ENCODE results near the gene SERPINB6.
"Not testable (repeated sequence)": the region's sequence is repeated elsewhere in the genome, so short reads cannot be mapped to it uniquely, and the experiment has no call there.

SERPINB6 gene

DNA sequence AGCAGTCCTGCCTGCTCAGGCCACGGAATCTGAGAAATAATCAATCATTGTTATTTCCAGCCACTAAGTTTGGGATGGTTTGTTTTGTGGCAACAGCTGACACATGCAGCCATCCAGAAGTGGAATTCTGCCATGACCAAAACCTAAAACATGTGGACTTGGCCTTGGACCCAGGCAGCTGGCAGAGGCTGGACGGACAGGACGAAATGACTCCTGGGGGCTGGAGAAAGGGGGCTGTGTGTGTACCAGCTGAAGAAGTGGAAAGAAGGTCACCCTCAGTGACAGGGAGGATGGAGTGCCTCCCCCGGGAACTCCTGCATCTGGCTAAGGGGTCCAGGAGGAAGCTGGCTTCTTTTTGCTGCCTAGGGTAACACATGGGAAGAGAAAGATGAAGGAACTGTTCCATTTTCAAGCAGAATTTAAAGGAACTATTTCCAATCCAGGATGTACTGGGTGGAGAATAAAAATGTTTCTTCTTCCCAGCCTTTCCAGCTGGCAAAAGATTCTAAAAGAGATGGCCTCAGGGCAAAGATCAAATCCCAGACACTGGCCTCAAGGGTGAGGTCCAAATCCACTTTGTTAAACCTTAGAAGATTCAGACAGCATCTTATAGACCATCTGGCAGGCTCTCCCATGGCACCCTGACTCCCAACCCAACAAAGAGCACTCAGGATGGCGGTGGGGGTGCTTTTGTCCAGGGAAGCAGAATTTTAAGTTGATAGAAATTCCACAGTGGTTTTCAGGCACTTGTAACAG is 14.3 kb downstream of the SERPINB6 start:
- no peak for ATAC-seq

DNA sequence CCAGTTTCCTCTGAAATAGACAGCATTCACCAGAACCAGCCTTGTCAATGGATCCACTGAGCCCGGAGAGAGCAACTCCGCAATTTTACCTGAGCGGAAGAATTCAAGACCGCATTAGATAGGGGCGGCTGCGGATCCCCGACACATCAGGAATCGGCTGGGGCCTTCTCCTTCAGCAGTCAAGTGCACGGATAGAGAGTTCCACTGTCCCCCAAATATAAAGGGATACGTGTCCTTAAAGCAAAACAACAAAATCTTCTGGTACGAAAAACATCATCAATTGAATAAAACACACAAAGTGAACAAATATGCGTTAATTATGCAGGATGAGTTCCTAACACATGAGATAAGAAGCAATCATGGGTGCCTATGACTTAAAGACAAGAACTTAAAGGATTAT is 18.3 kb downstream of the SERPINB6 start:
- no peak for ATAC-seq

DNA sequence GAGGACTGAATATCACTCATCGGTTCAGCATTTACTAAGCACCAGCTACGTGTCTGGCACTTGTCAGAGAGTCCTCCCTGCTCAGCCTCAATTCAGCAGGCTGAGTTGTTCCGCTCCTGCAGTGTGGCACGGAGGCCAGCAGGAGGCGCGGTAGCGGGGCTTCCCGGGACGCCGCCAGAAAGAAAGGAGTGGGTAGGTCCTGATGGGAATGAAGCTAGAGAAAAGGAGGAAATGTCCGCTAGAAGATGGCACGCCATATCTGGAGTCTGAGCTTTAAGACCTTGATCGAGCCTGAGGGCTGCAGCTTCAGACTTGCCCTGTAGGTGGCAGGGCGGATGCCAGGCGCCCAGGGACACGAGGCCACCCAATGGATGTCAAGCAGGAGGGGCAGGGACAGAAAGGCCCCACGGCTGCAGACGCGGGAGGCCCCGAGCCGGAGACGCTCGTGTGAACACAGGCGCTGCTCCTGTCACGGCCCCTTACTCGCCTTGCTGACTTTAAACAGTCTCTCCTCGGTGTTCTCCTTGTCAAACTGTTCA is 18.7 kb downstream of the SERPINB6 start:
- peak; percentile 85 to 89 for ATAC-seq

DNA sequence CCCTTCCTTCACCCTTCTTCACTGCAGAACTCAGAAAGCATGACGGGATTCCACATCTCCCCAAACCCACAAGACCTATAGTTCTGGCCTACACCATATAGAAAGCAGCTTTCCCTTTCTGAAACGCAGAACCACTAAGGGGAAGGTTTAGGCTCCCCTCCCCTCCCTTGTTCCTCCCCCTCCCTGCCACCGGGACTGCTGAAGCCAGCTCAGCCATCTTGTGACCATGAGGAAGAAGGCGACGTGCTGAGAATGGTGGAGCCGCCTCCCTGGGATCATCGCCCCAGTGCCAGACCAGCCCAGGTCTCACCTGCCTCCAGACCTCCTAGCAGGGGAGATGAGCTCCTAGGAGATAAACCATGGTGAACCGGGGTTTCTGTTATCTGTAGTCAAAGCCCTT is 19.6 kb downstream of the SERPINB6 start:
- ATAC-seq: no peak

DNA sequence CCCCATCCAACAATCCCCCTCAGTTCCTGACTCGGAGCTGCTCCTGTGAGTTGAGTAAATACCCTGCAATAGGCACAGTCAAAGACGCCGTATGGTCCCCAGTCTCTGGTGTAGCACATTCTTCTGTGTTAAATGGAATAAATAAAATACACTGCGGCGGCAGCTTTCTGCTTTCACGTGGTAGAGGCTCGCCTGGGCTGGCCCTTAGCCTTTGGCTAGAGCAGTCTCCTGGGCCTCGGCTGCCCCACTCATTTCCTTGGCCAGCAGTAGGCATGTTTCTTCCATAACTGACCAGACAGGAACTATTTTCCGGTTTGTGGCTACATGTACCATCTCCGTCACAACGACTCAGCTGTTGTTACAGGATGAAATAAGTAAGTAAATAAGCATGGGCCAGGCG is 20.7 kb downstream of the SERPINB6 start:
- ATAC-seq: no peak

DNA sequence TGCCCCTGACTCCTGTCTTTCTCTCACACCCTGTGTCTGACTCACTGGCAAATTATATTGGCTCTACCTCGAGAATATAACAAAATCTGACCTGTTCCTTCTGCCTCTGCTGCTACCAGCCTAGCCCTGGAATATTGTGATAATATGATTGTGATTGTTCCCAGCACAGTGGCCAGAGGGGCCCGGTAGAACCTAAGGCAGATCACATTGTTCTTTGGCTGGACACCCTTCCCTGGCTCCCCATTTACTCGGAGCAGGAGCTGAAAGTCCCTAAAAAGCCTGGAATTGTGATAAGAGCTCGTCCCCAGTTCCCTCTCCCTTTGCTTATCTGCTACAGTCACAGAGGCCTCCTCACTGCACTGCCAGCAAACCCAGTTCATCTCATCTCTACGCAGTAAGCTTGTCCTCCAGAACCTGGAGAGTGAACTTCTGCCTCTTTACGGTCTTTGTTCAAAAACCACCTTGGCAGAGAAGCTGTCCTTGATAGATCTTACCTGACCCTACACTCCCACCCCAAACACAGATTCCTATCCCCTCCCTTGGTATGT is 21.8 kb downstream of the SERPINB6 start:
- ATAC-seq: no peak

DNA sequence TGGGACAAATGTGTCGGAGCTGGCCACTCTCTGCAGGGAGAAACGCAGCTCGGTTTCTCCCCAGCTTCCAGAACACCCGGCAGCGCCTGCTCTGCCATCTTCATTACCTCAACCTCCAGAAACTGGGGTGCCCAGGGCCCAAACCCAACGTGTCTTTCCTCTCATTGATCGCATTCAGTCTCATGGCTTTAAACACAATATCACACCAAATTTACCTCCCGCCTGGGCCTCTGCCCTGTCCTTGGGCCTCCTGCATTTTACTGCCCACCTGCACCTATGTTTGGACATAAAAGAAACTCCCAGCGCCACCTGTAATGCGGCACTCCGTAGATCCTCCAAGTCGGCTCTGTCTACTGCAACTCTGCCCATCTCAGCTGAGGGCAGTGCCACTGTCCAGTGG is 22.2 kb downstream of the SERPINB6 start:
- no peak for ATAC-seq

DNA sequence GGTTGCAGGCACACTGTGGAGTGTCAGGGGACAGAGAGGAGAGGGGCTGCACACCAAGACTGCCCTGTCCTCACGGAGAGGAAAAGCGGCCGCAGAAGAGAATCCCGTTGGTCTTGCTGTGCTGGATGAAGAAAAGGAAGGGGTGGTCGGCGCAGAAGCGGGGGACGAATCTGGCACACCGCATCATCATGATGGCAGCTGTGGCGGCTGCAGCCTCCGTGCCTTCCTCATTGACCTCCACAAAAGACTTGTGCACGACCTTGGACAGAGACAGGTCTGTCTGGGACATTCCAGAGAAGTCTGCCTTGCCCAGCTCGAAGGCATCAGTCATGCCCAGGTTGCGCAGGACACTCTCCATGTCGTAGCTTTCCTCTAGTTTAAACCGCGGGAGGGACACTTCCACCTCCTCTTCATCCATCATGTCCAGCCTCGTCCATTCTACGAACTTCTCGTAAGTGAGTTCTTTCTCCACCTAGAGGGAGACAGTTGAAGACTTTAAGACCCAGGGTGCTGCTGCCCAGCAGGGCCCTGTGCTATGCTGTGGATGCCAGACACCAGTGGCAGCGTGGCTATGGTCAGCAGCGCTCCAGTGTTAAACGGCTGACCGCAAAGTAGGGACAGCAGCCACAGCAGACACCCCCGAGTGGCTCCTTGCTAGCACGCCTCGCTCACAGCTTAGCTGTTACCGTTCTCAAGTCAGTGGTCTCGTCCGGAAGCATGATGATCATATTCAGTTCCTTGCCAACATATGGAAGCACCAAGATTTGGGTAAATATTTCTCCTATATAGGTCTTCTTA is 22.9 kb downstream of the SERPINB6 start:
- no peak for ATAC-seq

DNA sequence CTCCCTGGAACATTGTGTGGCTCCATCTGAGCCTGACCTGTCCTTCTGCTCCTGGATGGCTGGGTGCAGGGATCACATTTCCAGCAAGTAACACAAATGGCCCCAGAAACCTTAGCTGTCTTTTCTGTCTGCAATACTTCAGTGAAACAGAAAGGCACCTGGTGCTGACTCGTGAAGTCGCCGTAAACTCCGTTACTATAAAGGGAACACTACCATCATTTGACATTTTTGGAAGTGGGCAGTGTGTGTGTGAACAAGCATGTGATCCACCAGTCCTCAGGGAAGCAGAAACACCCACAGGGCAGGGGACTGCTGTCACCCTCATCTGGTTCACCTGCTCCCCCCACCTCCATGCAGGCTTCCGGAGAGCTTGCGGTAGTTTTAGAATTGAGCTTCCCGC is 23.9 kb downstream of the SERPINB6 start:
- no peak for ATAC-seq

DNA sequence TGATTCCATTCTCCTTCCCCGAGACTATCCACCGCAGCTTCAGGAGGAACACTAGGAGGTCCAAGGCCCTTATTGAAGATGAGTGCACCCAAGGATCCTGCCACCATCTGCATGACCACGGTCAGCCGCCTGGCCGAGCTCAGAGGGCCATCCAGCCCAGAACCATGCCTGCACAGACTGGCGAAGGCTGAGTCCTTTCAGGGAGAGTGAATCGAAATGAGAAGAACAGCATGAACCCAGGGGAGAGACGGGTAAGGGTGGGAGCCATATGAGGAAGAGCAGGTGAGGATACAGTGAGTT is 26.3 kb downstream of the SERPINB6 start:
- no peak for ATAC-seq

DNA sequence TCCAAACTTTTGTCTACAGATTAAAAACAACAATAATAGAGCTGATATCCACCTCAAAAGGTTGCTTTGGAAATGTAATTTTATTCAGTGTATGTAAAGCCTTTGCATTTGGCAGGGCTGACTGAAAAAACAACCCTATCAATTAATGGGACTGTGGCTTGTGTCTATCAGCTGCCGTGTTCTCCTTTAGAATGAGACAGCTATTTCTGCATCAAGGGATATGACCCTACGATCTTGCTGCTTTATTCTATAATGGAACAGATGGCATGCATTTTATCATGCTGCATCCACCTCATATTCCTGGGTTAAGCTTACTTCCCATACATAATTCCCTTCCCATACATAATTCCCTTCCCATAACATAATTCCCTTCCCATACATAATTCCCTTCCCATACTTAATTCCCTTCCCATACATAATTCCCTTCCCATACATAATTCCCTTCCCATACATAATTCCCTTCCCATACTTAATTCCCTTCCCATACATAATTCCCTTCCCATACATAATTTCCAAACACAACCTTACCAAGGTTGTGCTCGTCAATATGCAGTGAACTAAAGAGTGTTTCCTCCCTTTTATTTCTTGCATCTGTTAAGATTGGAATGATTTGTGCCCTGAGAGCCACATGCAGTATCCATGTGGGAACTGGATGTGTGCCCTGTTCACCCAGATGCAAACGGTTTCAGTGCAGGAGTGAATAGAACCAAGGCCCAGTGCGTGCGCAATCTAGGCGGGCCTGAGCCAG is 26.8 kb downstream of the SERPINB6 start:
- ATAC-seq: no peak

DNA sequence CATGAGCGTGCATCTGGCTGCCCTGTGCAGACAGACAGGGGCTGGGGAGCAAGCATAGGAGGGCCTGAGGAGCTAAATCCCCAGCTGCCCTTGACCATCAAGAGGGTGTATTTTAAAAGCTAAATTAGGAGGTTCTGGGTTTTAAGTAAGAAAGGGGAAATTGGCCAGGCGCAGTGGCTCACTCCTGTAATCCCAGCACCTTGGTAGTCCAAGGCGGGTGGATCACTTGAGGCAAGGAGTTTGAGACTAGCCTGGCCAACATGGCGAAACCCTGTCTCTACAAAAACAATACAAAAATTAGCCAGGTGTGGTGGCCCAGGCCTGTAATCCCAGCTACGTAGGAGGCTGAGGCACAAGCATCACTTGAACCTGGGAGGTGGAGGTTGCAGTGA is 27.8 kb downstream of the SERPINB6 start:
- no peak for ATAC-seq

DNA sequence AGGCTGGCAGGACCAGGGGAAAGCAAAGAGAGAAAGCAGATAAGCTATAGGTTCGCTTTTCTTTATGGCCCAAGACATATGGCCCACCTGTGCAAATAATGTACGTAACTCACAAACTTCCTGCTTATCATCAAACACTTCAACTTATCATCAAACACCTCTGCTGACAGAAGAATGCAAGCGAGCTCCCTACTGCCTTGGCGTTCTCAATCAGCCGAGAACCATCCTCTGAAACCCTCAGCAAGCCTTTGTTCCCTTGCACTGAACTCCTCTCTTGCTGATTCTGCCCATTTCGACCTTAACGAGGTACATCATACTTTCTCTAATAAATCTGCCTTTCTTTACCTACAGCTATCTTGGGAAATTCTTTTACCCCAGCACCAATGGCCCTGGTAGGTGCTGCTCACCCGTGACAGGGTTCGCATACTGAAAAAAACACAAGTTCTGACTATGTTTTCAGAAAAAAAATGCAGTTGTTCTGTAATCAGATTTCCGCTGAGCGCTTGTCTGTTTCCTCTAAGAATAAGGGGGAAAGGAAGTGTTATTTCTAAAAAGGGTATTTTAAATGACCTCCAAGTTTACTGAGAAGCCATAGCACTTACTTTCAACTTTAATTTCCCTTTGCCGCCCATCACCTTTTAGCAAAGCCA is 28.3 kb downstream of the SERPINB6 start:
- ATAC-seq: no peak

DNA sequence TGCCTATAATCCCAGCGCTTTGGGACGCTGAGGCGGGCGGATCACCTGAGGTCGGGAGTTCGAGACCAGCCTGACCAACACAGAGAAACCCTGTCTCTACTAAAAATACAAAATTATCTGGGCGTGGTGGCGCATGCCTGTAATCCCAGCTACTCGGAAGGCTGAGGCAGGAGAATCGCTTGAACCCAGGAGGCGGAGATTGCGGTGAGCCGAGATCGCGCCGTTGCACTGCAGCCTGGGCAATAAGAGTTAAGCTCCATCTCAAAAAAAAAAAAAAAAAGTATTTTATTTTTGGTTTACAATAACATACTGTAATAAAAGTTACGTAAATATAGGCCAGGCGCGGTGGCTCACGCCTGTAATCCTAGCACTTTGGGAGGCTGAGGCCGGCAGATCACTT is 29.3 kb downstream of the SERPINB6 start:
- ATAC-seq: not testable (repeated sequence)

DNA sequence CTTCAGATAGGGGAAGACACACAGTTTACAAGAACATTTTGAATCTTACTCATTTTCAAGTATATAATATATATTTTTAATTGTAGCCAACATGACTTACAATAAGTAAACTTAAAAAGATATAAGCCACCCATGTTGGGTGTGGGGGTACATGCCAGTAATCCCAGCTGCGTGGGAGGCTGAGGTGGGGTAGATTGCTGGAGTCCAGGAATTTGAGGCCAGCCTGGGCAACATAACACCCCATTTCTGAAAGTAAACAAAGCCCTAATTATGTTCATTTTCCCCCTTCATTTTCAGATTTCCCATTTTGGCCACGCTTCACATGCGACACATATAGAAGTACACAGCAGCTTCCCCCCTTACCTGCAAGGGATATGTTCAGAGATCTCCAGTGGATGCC is 30.5 kb downstream of the SERPINB6 start:
- no peak for ATAC-seq

DNA sequence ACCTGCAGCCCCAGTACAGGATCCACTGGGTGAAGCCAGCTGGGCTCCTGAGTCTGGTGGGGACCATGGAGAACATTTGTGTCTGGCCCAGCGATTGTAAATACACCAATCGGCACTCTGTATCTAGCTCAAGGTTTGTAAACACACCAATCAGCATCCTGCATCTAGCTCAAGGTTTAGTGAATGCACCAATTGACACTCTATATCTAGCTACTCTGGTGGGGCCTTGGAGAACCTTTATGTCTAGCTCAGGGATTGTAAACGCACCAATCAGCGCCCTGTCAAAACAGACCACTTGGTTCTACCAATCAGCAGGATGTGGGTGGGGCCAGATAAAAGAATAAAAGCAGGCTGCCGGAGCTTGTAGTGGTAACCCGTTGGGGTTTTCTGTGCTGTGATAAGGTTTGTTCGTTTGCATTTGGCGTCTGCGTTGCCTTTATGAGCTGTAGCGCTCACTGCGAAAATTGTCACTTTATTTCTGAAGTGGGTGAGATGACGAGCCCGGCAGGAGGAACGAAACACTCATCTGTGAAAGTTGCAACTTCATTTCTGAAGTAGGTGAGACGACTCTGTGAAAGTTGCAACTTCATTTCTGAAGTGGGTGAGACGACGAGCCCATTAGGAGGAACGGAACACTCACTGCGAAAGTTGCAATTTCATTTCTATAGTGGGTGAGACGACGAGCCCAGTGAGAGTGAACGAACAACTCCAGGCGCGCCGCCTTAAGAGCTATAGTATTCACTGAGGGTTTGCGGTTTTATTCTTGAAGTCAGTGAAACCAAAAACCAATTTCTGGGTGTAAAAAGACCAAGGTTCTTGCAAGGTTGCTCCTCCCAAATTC is 31.1 kb downstream of the SERPINB6 start:
- peak; percentile 92 to 94 for ATAC-seq

DNA sequence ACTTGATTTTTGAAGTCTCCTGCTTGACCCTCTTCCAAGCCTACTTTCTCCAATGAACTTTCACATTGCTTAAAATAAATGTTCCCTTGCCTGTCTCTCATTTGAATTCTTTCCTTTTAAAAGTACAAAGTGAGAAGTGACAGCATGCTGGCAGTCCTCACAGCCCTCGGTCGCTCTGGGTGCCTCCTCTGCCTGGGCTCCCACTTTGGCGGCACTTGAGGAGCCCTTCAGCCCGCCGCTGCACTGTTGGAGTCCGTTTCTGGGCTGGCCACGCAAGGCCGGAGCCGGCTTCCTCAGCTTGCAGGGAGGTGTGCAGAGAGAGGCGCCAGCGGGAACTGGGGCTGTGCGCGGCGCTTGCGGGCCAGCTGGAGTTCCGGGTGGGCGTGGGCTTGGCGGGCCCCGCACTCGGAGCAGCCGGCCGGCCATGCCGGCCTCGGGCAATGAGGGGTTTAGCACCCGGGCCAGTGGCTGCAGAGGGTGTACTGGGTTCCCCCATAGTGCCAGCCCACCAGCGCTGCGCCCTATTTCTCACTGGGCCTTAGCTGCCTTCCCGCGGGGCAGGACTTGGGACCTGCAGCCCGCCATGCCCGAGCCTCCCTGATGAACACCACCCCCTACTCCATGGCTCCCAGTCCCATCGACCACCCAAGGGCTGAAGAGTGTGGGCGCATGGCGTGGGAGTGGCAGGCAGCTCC is 31.9 kb downstream of the SERPINB6 start:
- ATAC-seq: no peak

DNA sequence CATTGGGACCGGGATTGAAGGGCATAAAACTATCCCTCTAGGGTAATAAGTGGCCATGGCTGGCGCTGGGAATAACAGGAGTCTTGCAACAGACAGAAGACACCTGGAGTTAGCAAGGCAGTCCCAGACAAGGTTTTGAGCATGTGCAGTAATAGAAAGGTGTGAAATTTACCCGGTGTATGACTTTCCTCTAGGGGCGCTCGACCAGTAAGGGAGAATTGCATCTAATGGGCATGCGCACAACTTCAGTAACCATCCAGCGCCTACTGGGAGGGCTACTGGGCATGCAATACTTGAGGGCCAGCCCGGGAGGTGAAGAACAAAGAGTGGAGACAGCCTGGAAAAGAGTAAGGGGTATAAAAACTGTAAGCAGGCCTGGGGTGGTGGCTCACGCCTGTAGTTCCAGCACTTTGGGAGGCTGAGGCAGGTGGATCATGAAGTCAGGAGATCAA is 32.7 kb downstream of the SERPINB6 start:
- ATAC-seq: no peak

DNA sequence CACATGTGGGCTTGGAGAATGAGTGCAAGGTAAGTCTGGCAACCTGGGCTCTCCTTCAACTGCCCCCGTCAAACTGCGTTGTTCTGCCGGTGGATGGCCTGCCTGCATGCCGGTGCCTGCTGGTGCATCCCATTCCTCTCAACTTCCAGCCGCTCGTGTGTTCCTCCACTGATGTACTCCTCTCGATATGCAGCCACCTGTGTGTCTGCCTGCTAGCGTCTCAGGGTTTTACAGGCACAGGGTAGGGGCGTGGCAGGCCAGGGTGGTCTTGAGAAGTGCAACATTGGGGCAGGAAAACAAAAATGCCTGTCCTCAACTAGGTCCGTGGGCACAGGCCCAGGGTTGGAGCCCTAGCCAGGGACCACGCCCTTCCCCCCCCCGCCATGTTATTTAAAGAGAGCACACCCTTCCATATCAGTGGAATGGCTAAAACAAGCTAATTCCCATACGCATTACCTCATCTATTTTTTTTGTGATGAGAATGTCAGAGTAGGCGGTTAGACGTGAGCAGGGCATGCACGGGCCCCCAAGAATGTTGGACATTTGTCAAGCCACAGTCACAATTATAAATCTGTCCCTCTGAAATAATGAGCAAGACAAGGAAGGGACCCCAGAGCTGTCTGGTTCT is 33.2 kb downstream of the SERPINB6 start:
- ATAC-seq: no peak

DNA sequence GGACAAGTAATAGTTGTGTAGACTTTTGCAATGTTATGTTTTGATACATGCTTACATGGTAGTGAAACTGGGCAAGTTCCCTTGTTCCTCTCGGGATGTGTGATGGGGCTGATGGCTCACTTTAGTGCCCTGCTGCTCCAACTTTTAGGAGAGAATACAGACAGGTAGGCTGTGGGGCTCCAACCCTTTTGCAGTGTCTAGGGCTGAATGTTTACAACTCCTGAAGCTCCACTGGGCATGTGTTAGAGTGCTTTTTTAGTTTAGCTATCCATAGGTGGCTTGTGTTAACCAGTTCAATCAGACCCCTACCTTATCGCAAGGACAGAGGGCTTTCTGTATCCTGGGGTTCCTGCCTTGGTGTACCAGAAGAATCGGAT is 33.8 kb downstream of the SERPINB6 start:
- no peak for ATAC-seq
